IPS-18a (cell line): ENCODE results near the gene RIMS3.

ENCODE experiments used
- H3K27ac ChIP-seq: one replicate; pipeline ENCODE4 v1.5.1; 2013; ENCODE audit warnings: low read length
- H3K27me3 ChIP-seq: one replicate; pipeline ENCODE4 v1.6.1; 2013; ENCODE audit warnings: mild to moderate bottlenecking, low read length; ENCODE audit not compliant: control insufficient read depth, insufficient read depth
- H3K36me3 ChIP-seq: one replicate; pipeline ENCODE4 v1.6.1; 2013; ENCODE audit warnings: low read depth, low read length; ENCODE audit not compliant: control insufficient read depth
- H3K4me1 ChIP-seq: one replicate; pipeline ENCODE4 v1.6.1; 2013; ENCODE audit warnings: low read depth, low read length; ENCODE audit not compliant: control insufficient read depth
- H3K4me3 ChIP-seq: one replicate; pipeline ENCODE4 v1.5.1; 2013; ENCODE audit warnings: low read length
- H3K9ac ChIP-seq: one replicate; pipeline ENCODE4 v1.6.1; 2013; ENCODE audit warnings: mild to moderate bottlenecking, low read length, moderate library complexity
- H3K9me3 ChIP-seq: one replicate; pipeline ENCODE4 v1.6.1; 2013; ENCODE audit warnings: low read depth, low read length; ENCODE audit not compliant: control insufficient read depth

The RIMS3 gene

GRCh38 chr1:40625076-40625475 lies 40.4 kb downstream of the RIMS3 start:
- Histone ChIP-seq H3K4me3 (no peak overlapping the region), H3K27me3 (no peaks in the 10 kb centered on the region), H3K4me1 (no peaks in the 10 kb centered on the region), H3K9ac (no peak overlapping the region), H3K36me3 (no peaks in the 10 kb centered on the region), H3K9me3 (no peaks in the 10 kb centered on the region), H3K27ac (no peak overlapping the region)

DNA sequence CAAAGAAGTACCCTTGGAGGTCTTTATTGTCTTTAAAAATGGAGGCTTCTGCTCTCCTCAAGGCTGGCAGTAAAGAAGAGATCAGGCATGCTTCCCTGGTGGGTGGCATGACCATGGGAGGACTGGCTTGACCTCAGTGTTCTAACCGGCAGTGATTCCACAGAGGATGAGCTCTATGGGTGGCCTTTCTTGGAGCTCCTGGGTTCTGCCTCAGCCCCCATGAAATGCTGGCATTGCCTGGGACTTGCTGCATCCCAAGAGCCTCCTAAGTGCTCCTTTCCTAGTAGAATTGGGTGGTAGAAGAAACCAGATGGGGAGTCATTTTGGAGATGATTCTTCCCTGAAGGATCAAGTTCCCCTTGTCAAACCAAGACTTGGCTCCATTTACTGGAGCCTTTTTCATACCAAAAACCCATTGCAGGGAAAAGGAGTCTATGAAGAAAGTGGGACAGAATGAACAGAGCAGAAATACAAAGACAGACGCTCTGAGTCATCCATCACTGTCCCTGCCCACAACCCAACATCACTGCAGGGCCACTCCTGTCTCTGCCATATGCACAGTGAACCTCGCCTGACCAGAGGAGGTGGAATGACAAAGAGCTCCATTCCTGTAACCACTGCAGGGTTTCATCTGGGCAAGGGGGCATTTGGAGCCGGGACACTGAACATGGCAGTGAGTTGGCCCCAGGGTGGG lies 42.4 kb downstream of the RIMS3 start:
- no peak overlapping the region for H3K9ac ChIP-seq
- H3K4me3 ChIP-seq = no peak overlapping the region
- H3K27me3 ChIP-seq = no peaks in the 10 kb centered on the region
- no peaks in the 10 kb centered on the region for H3K4me1 ChIP-seq
- no peaks in the 10 kb centered on the region for H3K9me3 ChIP-seq
- no peak overlapping the region for H3K27ac ChIP-seq
- no peaks in the 10 kb centered on the region for H3K36me3 ChIP-seq

DNA sequence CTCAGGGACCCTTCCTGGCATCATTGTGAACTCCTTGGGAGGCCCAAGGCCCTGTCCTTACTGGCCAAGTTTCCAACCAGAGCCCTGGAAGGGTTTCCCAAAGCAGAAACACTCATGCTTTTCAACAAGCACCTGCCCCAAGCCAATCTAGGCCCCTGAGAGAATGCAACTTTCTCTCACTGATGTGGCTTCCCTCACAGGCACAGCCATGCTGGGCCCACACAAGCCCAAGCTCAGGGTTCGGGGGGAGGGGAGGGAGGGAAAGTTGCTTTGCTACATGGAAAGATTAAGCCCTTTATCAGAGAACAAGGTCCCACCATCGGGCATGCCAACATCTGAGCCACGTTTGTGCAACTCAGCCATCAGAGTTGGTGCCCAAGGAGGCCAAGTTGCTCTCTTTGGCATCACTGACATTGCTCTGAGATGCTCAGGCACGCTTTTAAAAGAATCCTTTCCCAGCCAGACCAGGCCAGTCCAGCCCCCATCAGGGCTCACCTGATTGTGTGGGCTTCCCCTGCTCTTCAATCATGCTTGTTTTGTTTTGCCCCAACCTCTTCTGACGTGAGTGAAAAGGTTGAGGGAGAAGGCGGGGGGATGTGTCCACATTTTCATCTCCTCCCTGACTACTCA lies 43.5 kb downstream of the RIMS3 start:
- Histone ChIP-seq H3K27ac (no peak overlapping the region), H3K27me3 (no peaks in the 10 kb centered on the region), H3K36me3 (no peaks in the 10 kb centered on the region), H3K9ac (no peak overlapping the region), H3K9me3 (no peaks in the 10 kb centered on the region), H3K4me1 (no peaks in the 10 kb centered on the region), H3K4me3 (no peak overlapping the region)

DNA sequence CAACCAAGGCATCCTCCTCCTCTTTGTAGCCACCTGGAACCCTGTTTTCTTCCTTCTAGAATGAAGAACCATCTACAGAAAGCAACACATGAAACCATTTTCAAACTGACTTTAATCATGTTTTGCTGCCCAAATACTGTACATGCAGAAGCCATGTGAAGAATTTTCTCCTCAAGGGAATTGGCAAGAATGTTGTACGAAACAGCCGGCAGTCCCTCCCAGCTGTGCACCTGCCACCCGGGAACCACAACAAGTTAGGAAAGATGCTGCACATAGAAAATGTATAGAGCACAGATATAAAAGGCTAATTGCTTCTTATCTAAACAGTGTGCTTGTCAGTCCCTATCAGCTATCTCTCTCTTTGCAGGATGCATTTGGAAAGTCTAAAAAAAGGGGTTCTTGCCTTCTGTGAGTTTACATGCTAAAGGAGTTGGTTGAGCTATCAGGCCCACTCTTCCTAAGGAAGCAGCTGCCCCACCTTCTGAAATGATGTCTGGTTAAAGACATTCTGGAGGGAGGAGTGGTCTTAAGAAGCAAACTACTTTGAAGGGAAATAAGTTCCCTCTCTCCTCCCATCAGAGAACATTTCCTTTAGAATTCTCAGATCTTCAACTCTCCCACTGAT lies 44.8 kb downstream of the RIMS3 start:
- Histone ChIP-seq H3K27me3 (no peaks in the 10 kb centered on the region), H3K9ac (no peak overlapping the region), H3K36me3 (no peaks in the 10 kb centered on the region), H3K4me1 (no peaks in the 10 kb centered on the region), H3K9me3 (no peaks in the 10 kb centered on the region), H3K4me3 (no peak overlapping the region), H3K27ac (no peak overlapping the region)

- Histone ChIP-seq H3K4me3 (no peak overlapping the region), H3K36me3 (no peaks in the 10 kb centered on the region)
Measured at GRCh38 chr1:40620150-40620549, 45.3 kb downstream of the RIMS3 start.

DNA sequence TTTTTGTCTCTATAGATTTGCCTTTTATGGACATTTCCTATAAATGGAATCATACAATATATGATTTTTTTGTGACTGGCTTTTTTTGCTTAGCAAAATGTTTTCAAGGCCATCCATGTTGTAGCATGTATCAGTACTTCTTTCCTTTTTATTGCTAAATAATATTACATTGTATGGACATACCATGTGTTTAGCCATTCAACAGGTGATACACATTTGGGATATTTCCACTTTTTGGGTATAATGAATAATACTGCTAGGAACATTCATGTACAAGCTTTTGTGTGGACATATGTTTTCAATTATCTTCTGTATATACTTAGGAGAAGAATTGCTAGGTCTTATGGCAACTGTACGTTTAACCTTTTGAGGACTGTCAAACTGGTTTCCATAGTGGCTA lies 47.4 kb downstream of the RIMS3 start:
- H3K9me3 ChIP-seq = no peaks in the 10 kb centered on the region
- no peak overlapping the region for H3K27ac ChIP-seq
- H3K27me3 ChIP-seq = no peaks in the 10 kb centered on the region
- H3K4me3 ChIP-seq = no peak overlapping the region
- H3K4me1 ChIP-seq = no peaks in the 10 kb centered on the region
- H3K9ac ChIP-seq = no peak overlapping the region
- H3K36me3 ChIP-seq = no peaks in the 10 kb centered on the region

More at GRCh38 chr1:40620150-40620549, 45.3 kb downstream of the RIMS3 start:
- Histone ChIP-seq H3K27me3 (no peaks in the 10 kb centered on the region), H3K9ac (no peak overlapping the region), H3K9me3 (no peaks in the 10 kb centered on the region), H3K27ac (no peak overlapping the region), H3K4me1 (no peaks in the 10 kb centered on the region)

DNA sequence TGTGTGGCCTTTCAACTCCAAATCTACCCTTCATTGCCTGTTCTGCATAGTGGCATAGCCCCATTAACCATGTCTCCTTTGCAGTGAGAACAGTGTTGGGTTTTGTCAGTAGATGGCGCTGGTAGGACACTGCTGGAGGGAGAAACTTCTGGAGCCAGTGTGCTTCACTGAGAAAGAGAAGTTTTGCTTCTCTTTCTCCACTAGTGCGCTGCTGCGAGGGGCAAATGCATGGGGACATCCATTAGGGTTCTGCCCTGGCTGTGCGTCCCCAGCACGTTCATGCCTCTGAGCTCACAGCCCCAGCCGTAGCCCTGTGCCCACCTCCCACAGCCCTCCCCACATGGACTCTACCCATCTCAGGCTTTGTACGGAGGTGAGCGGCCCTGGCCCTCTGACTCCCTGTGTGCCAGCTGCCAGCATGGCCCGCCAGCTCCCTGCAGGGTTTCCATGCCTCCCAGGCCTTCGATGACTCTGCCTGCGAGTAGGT lies 53.1 kb downstream of the RIMS3 start:
- Histone ChIP-seq H3K9ac (no peak overlapping the region), H3K4me1 (no peaks in the 10 kb centered on the region), H3K4me3 (no peak overlapping the region), H3K36me3 (no peaks in the 10 kb centered on the region), H3K27ac (no peak overlapping the region), H3K9me3 (no peaks in the 10 kb centered on the region), H3K27me3 (no peaks in the 10 kb centered on the region)

- H3K27me3 ChIP-seq = no peaks in the 10 kb centered on the region
- no peaks in the 10 kb centered on the region for H3K9me3 ChIP-seq
- no peak overlapping the region for H3K9ac ChIP-seq
- no peaks in the 10 kb centered on the region for H3K36me3 ChIP-seq
- H3K4me3 ChIP-seq = no peak overlapping the region
- H3K27ac ChIP-seq = no peak overlapping the region
- no peaks in the 10 kb centered on the region for H3K4me1 ChIP-seq
Measured at GRCh38 chr1:40610156-40610555, 55.3 kb downstream of the RIMS3 start.

GRCh38 chr1:40607921-40608320 lies 57.6 kb downstream of the RIMS3 start:
- H3K9ac ChIP-seq = no peak overlapping the region
- H3K9me3 ChIP-seq = no peaks in the 10 kb centered on the region
- no peak overlapping the region for H3K4me3 ChIP-seq
- H3K4me1 ChIP-seq = no peaks in the 10 kb centered on the region
- no peaks in the 10 kb centered on the region for H3K36me3 ChIP-seq
- no peaks in the 10 kb centered on the region for H3K27me3 ChIP-seq
- H3K27ac ChIP-seq = no peak overlapping the region

DNA sequence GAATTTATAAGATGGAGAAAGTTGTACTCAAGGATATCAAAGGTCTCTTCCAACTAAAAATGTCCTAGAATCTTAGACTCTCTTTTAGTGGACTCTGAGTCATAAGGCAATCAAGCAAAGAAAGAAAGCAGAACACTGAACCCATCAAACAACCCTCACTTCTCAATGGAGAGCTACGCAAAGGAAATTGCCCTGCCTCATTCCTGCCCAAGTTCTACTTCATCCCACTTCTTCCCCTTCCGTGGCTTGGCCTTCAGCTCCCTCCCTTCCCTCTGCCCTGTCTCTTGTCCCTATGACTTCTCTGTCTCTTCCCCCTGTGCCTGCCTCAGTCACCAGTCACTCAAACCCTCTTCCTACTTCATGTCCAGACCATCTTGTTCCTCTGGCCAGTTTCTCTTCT lies 58.5 kb downstream of the RIMS3 start:
- Histone ChIP-seq H3K4me1 (no peaks in the 10 kb centered on the region), H3K27me3 (no peaks in the 10 kb centered on the region), H3K27ac (no peak overlapping the region), H3K36me3 (no peaks in the 10 kb centered on the region), H3K4me3 (no peak overlapping the region), H3K9me3 (no peaks in the 10 kb centered on the region), H3K9ac (no peak overlapping the region)

DNA sequence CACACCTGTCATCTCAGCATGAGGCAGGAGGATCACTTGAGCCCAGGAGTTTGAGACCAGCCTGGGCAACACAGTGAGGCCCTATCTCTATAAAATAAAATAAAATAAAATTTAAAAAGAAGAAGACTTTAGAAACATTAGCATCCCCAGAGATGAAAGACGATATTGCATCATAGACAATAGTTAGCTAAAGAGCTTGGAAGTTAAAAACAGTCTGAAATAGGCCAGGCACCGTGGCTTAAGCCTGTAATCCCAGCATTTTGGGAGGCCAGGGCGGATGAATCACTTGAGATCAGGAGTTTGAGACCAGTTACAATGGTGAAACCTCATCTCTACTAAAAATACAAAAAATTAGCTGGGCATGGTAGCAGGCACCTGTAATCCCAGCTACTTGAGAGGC lies 59.3 kb downstream of the RIMS3 start:
- H3K4me3 ChIP-seq = no peak overlapping the region
- no peaks in the 10 kb centered on the region for H3K9me3 ChIP-seq
- H3K4me1 ChIP-seq = no peaks in the 10 kb centered on the region
- no peaks in the 10 kb centered on the region for H3K36me3 ChIP-seq
- H3K27ac ChIP-seq = no peak overlapping the region
- H3K9ac ChIP-seq = no peak overlapping the region
- no peaks in the 10 kb centered on the region for H3K27me3 ChIP-seq

GRCh38 chr1:40599926-40600325 lies 65.6 kb downstream of the RIMS3 start:
- Histone ChIP-seq H3K27ac (no peak overlapping the region), H3K4me1 (no peaks in the 10 kb centered on the region), H3K4me3 (no peak overlapping the region), H3K27me3 (no peaks in the 10 kb centered on the region), H3K9me3 (no peaks in the 10 kb centered on the region), H3K9ac (no peak overlapping the region), H3K36me3 (no peaks in the 10 kb centered on the region)
